CD4-positive, alpha-beta T cell treated with Interleukin-4 for 1 hour (primary cell): ENCODE results near the gene SMIM3.
"Not testable (repeated sequence)": the region's sequence is repeated elsewhere in the genome, so short reads cannot be mapped to it uniquely, and the experiment has no call there.

Source experiments
- DNase-seq, 2 donors: peaks; one replicate each; pipeline ENCODE4 v3.0.0-alpha.2; 2020 to 2022

SMIM3 gene

GRCh38 chr5:150778517-150779396, at the start of gene SMIM3:
Gene SMIM3 (plus strand): TSS chr5:150778757. CDS start chr5:150795441, 16,684 bp downstream.
- peak; percentile 71 to 72 for DNase-seq

GRCh38 chr5:150729859-150730258, 48.7 kb upstream of the SMIM3 start:
- DNase-seq, result no peak

GRCh38 chr5:150731669-150732242, 46.8 kb upstream of the SMIM3 start:
- no peak for DNase-seq

GRCh38 chr5:150734579-150735384, 43.8 kb upstream of the SMIM3 start:
- DNase-seq, result peak in 1 of 2 donors; percentile 49

GRCh38 chr5:150738862-150739261, 39.7 kb upstream of the SMIM3 start:
- no peak for DNase-seq

GRCh38 chr5:150740992-150741391, 37.6 kb upstream of the SMIM3 start:
- DNase-seq, result no peak

- DNase-seq, result not testable (repeated sequence)
These were observed 36.0 kb upstream of the SMIM3 start for GRCh38 chr5:150742455-150743141.

GRCh38 chr5:150743142-150743488, 35.4 kb upstream of the SMIM3 start:
- DNase-seq, result not testable (repeated sequence)

GRCh38 chr5:150750469-150750868, 28.1 kb upstream of the SMIM3 start:
- no peak for DNase-seq

- DNase-seq, result no peak
These were observed 27.3 kb upstream of the SMIM3 start for GRCh38 chr5:150751096-150751891.

- DNase-seq, result no peak
These were observed 25.1 kb upstream of the SMIM3 start for GRCh38 chr5:150753463-150753862.

- no peak for DNase-seq
These were observed 24.7 kb upstream of the SMIM3 start for GRCh38 chr5:150753863-150754262.

- DNase-seq, result no peak
These were observed 21.4 kb upstream of the SMIM3 start for GRCh38 chr5:150757087-150757649.

GRCh38 chr5:150758203-150758530, 20.4 kb upstream of the SMIM3 start:
- DNase-seq, result no peak

- DNase-seq, result peak; percentile 95 to 98
These were observed 19.8 kb upstream of the SMIM3 start, which contains the start of gene DCTN4 for GRCh38 chr5:150758531-150759333. Gene DCTN4 (minus strand): TSS chr5:150759017. CDS start chr5:150758993, 24 bp downstream.

GRCh38 chr5:150759334-150759583, 19.3 kb upstream of the SMIM3 start:
- no peak for DNase-seq

GRCh38 chr5:150762211-150762610, 16.3 kb upstream of the SMIM3 start:
- peak in 1 of 2 donors; percentile 45 for DNase-seq

- DNase-seq, result peak in 1 of 2 donors; percentile 61
These were observed 15.4 kb upstream of the SMIM3 start for GRCh38 chr5:150763023-150763769.

GRCh38 chr5:150764530-150764929, 14.0 kb upstream of the SMIM3 start:
- DNase-seq, result no peak
